Fibroblast of lung (primary cell): Measurements from ENCODE around the gene PTGFRN. TPM values are rescaled to one million over a fixed set of nuclear protein-coding genes. Genes with fewer than 3 reads are reported as not detected.
A peak's percentile ranks its signal among the peaks of the same experiment; 100 is the strongest.

Experiments used
- DNase-seq, 2 donors: peaks; one replicate each; pipeline versions ENCODE4 v3.0.0 to v3.0.0-alpha.2; 2010; ENCODE audit warnings: low read depth in 2 of 2
- H2AFZ ChIP-seq: 2 replicates; pipeline ENCODE4 v1.5.1; 2012; ENCODE audit warnings: low read length, control low read depth, inconsistent platforms
- H3K27ac ChIP-seq: 2 replicates; pipeline ENCODE4 v1.5.1; 2011; ENCODE audit warnings: low read length, control low read depth; ENCODE audit not compliant: insufficient read depth
- H3K27me3 ChIP-seq: 2 replicates; pipeline ENCODE4 v1.5.1; 2011; ENCODE audit warnings: mild to moderate bottlenecking, low read length; ENCODE audit not compliant: control insufficient read depth, insufficient read depth
- H3K36me3 ChIP-seq: 2 replicates; pipeline ENCODE4 v1.5.1; 2011; ENCODE audit warnings: low read length; ENCODE audit not compliant: control insufficient read depth, insufficient read depth
- H3K4me1 ChIP-seq: 2 replicates; pipeline ENCODE4 v1.5.1; 2011; ENCODE audit warnings: low read length; ENCODE audit not compliant: control insufficient read depth, insufficient read depth; ENCODE audit errors: extremely low read depth
- H3K4me2 ChIP-seq: 2 replicates; pipeline ENCODE4 v1.5.1; 2011; ENCODE audit warnings: low read length, control low read depth; ENCODE audit not compliant: insufficient read depth; ENCODE audit errors: extremely low read depth
- H3K4me3 ChIP-seq, 4 experiments: fragments of 200-600 bp in 1 of 4; sonication (generic) in 1 of 4; replicated peaks in 1 of 4; 2 replicates each; pipeline ENCODE4 v1.5.1; 2011 to 2016; ENCODE audit warnings: low read length in 4 of 4, low read depth in 3 of 4, mild to moderate bottlenecking in 3 of 4, control low read depth in 2 of 4, inconsistent platforms in 1 of 4, mixed read lengths in 1 of 4; ENCODE audit not compliant: insufficient read depth in 1 of 4; ENCODE audit errors: control extremely low read depth in 1 of 4
- H3K79me2 ChIP-seq: 2 replicates; pipeline ENCODE4 v1.5.1; 2012; ENCODE audit warnings: mild to moderate bottlenecking, low read length, inconsistent platforms; ENCODE audit not compliant: control insufficient read depth, insufficient read depth
- H3K9ac ChIP-seq: 2 replicates; pipeline ENCODE4 v1.5.1; 2011; ENCODE audit warnings: mild to moderate bottlenecking, low read length, control low read depth; ENCODE audit not compliant: insufficient read depth
- H3K9me3 ChIP-seq: 2 replicates; pipeline ENCODE4 v1.5.1; 2012; ENCODE audit warnings: low read depth, low read length; ENCODE audit not compliant: control insufficient read depth, insufficient read depth
- H4K20me1 ChIP-seq: 2 replicates; pipeline ENCODE4 v1.5.1; 2011; ENCODE audit warnings: low read length; ENCODE audit not compliant: control insufficient read depth, insufficient read depth; ENCODE audit errors: extremely low read depth
- CTCF ChIP-seq, 2 donors: IDR thresholded peaks in 1 of 2; conservative IDR thresholded peaks in 1 of 2; 1 replicate in 1 of 2; 2 replicates in 1 of 2; pipeline ENCODE4 v1.5.1; 2011 to 2012; ENCODE audit warnings: low read length in 2 of 2, control low read depth in 1 of 2, inconsistent platforms in 1 of 2, low read depth in 1 of 2, mild to moderate bottlenecking in 1 of 2
- EZH2 ChIP-seq: IDR thresholded peaks from 2 replicates; pipeline ENCODE4 v1.5.1; 2012; ENCODE audit warnings: low read length, control low read depth, mild to moderate bottlenecking; ENCODE audit errors: missing control alignments
- polyA plus RNA-seq, 2 donors: library from polyadenylated mRNA; depleted of rRNA in 1 of 2; stranded (reverse) in 1 of 2; unstranded in 1 of 2; fragments of >200 nt; gene quantifications; 2 replicates each; pipeline ENCODE4 v1.2.1, GENCODE V29; 2011 to 2012; ENCODE audit warnings: missing spikeins in 1 of 2
- total RNA-seq: library from RNA; depleted of rRNA; stranded (reverse); fragments of >200 nt; gene quantifications from 2 replicates; pipeline ENCODE4 v1.2.1, GENCODE V29; 2014

Gene PTGFRN
- total and polyA plus RNA-seq, 2 donors (not counting 1 experiment from before 2014, with no cell fraction given), result 0.72 to 1.2 TPM

DNA sequence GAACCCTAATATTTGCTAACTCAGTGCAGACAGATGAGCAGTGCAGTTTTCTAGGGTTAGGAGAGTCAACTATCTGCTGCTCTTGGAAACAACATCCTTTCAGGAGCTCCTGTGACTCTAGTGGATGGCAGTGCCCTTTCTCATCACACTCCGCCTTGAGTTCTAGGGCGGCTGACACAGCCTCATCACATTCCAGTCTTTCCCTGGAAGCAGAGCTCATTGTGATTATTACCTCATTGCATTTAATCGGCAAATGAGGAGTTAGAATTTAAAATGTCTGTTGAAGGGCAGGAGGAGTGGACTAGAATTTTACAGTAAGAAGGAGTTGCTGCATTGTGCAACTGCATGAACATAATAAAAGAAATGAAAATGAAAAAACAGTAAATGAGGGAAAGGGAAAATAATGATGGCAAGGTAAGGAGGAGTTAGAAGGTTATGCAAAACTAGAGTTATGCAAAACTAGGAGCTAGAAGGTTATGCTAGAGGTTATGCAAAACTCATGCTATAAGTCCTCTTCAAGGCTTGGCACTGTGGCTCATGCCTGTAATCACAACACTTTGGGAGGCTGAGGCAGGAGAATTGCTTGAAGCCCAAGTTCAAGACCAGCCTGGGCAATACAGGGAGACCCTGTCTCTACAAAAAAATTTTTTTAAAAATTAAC is 6.9 kb upstream of the PTGFRN start:
- peaks cover 2% of the 10 kb centered on the region for H3K27me3 ChIP-seq
- H3K4me3 ChIP-seq, result no peak overlapping the region
- H3K27ac ChIP-seq, result no peak overlapping the region
- no peak for TF ChIP-seq EZH2
- no peak for TF ChIP-seq CTCF (conservative IDR thresholded peaks at IDR 0.05 in 1 of 2, IDR thresholded peaks at IDR 0.05 in 1 of 2; ENCODE audit: low read depth in 1 of 2, low read length in 2 of 2)
- no peaks in the 10 kb centered on the region for H3K9me3 ChIP-seq
- H3K4me1 ChIP-seq, result no peaks in the 10 kb centered on the region
- no peaks in the 10 kb centered on the region for H3K79me2 ChIP-seq
- no peaks in the 10 kb centered on the region for H4K20me1 ChIP-seq
- H3K36me3 ChIP-seq, result no peaks in the 10 kb centered on the region
- H3K9ac ChIP-seq, result no peak overlapping the region
- DNase-seq, result no peak
- no peak overlapping the region for H2AFZ ChIP-seq
- H3K4me2 ChIP-seq, result no peak overlapping the region

GRCh38 chr1:116904791-116905320 is 4.9 kb upstream of the PTGFRN start:
- H3K4me2 ChIP-seq, result no peak overlapping the region
- TF ChIP-seq EZH2, result no peak
- TF ChIP-seq CTCF (conservative IDR thresholded peaks at IDR 0.05 in 1 of 2, IDR thresholded peaks at IDR 0.05 in 1 of 2; ENCODE audit: low read depth in 1 of 2, low read length in 2 of 2), result no peak
- peaks cover 2% of the 10 kb centered on the region for H3K27me3 ChIP-seq
- no peak overlapping the region for H3K27ac ChIP-seq
- no peak overlapping the region for H3K4me3 ChIP-seq
- no peaks in the 10 kb centered on the region for H4K20me1 ChIP-seq
- H3K9me3 ChIP-seq, result no peaks in the 10 kb centered on the region
- no peaks in the 10 kb centered on the region for H3K4me1 ChIP-seq
- peak in 1 of 2 donors; percentile 23 for DNase-seq
- H3K9ac ChIP-seq, result no peak overlapping the region
- H3K36me3 ChIP-seq, result no peaks in the 10 kb centered on the region
- no peak overlapping the region for H2AFZ ChIP-seq
- no peaks in the 10 kb centered on the region for H3K79me2 ChIP-seq

DNA sequence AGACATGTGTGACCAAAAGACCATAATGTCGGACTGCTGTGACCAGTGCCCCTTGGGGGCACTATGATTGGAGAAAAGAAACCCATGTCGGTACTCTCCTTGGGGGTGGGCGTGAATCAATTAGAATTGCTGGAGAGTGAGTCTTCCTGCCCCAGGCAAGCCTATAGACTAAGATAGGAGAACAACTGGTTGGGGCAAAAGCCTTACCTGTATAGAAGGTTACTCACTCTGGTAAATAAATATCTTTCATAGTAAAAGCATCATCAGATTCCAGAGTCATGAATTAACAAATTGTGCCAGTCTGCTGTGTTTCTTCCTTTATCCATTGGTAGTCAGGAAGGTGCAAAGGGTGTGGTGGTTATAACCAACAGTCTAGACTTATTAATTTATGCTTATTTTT is 2.9 kb upstream of the PTGFRN start:
- no peaks in the 10 kb centered on the region for H4K20me1 ChIP-seq
- H3K4me2 ChIP-seq, result no peak overlapping the region
- no peak overlapping the region for H3K27ac ChIP-seq
- H2AFZ ChIP-seq, result no peak overlapping the region
- H3K4me1 ChIP-seq, result no peaks in the 10 kb centered on the region
- H3K9me3 ChIP-seq, result no peaks in the 10 kb centered on the region
- no peaks in the 10 kb centered on the region for H3K79me2 ChIP-seq
- DNase-seq, result no peak
- TF ChIP-seq EZH2 (no peak), CTCF (conservative IDR thresholded peaks at IDR 0.05 in 1 of 2, IDR thresholded peaks at IDR 0.05 in 1 of 2; ENCODE audit: low read depth in 1 of 2, low read length in 2 of 2) (no peak)
- H3K9ac ChIP-seq, result no peak overlapping the region
- H3K36me3 ChIP-seq, result no peaks in the 10 kb centered on the region
- H3K4me3 ChIP-seq, result no peak overlapping the region
- H3K27me3 ChIP-seq, result peaks cover 18% of the 10 kb centered on the region
